Endothelial cell of umbilical vein (primary cell): ENCODE results near the gene RDH13.

Experiments
- EZH2 ChIP-seq: IDR thresholded peaks from 2 replicates; pipeline ENCODE4 v1.6.1; 2012; ENCODE audit warnings: borderline replicate concordance, low read depth, mild to moderate bottlenecking, moderate library complexity, low read length, inconsistent platforms; ENCODE audit not compliant: severe bottlenecking
- POLR2A ChIP-seq: IDR thresholded peaks from 2 replicates; pipeline ENCODE4 v1.6.1; 2012; ENCODE audit warnings: low read depth, mild to moderate bottlenecking, control low read depth, low read length
- TF ChIP-seq, protein P1 (sequence below): IDR thresholded peaks from 2 replicates; pipeline ENCODE4 v1.6.1; 2011; ENCODE audit not compliant: insufficient read depth, insufficient read length

DNA sequence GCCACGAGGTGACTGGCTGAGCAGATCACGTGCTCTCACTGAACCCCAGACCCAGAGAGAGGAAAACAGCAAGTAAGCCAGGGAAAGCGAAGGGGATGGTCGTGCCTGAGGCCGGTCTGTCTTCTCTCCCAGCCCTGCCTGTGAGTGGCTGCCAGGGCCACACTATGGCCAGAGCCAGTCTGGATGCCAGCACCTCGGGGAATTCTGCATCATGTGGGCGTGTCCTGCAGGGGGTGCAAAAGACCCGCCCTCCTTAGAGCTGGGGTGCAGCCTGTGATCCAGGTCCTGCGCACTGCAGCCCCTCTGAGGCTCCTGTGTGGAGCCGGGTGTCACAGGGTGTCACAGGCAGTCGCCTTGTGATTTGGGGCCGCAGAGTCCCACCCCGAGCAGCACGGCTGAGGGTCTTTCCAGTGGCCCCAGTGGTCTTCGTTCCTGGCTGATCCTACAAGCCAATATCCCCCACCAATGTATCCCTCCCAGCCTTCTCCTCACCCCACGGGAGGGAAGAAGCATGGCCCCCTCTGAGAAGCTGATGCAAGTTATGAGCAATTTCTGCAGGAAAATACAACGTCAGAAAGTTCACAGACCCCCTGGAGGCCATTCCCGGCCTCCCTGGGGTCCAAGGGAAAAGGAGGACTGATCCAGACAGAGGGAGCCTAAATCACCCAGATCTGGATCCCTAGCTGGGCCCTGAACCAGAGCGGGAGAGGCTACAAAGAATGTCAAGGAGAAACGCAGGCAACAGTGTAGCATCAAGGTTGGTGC is 46.8 kb upstream of the RDH13 start:
- TF ChIP-seq, protein P1, sequence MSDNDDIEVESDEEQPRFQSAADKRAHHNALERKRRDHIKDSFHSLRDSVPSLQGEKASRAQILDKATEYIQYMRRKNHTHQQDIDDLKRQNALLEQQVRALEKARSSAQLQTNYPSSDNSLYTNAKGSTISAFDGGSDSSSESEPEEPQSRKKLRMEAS: no peak
- TF ChIP-seq POLR2A: no peak
- TF ChIP-seq EZH2: no peak
